OCI-LY3 (cell line): Measurements from ENCODE around the gene ABHD5.
"Not testable (repeated sequence)": the region's sequence is repeated elsewhere in the genome, so short reads cannot be mapped to it uniquely, and the experiment has no call there.

Experiments used
- H2AFZ ChIP-seq: fragments of 200-600, 300-600 bp; shearing (Covaris generic); 2 replicates; pipeline ENCODE4 v1.6.0; 2014; ENCODE audit warnings: antibody characterized with exemption, low read depth, low read length
- H3K27ac ChIP-seq: fragments of 200-600, 300-600 bp; sonication (generic); 2 replicates; pipeline ENCODE4 v1.5.1; 2014; ENCODE audit warnings: mild to moderate bottlenecking, low read length, moderate library complexity, mixed read lengths
- H3K27me3 ChIP-seq: fragments of 200-600, 300-600 bp; sonication (generic); 2 replicates; pipeline ENCODE4 v1.6.1; 2014; ENCODE audit warnings: low read depth, low read length, mixed read lengths
- H3K36me3 ChIP-seq: fragments of 200-600, 300-600 bp; sonication (generic); replicated peaks from 2 replicates; pipeline ENCODE3; 2014; ENCODE audit warnings: low read depth, low read length, mixed read lengths
- H3K4me1 ChIP-seq: fragments of 300-600, 200-600 bp; sonication (generic); 2 replicates; pipeline ENCODE4 v1.6.1; 2014; ENCODE audit warnings: low read length, mixed read lengths
- H3K4me2 ChIP-seq: fragments of 200-600, 300-600 bp; sonication (generic); 2 replicates; pipeline ENCODE4 v1.6.1; 2014; ENCODE audit warnings: low read length, mixed read lengths
- H3K4me3 ChIP-seq: fragments of 300-600, 200-600 bp; sonication (generic); 2 replicates; pipeline ENCODE4 v1.5.1; 2014; ENCODE audit warnings: antibody characterized with exemption, mild to moderate bottlenecking, low read length, moderate library complexity
- H3K79me2 ChIP-seq: fragments of 300-600, 200-600 bp; shearing (Covaris generic); 2 replicates; pipeline ENCODE4 v1.6.1; 2014; ENCODE audit warnings: mild to moderate bottlenecking, low read length, mixed read lengths
- H3K9ac ChIP-seq: fragments of 300-600, 200-600 bp; shearing (Covaris generic); 2 replicates; pipeline ENCODE4 v1.6.0; 2014; ENCODE audit warnings: mild to moderate bottlenecking, low read length, moderate library complexity
- H3K9me3 ChIP-seq: fragments of 200-600, 300-600 bp; shearing (Covaris generic); 2 replicates; pipeline ENCODE4 v1.6.1; 2014; ENCODE audit warnings: low read length, mixed read lengths; ENCODE audit not compliant: insufficient read depth
- H4K20me1 ChIP-seq: fragments of 200-600, 300-600 bp; sonication (generic); 2 replicates; pipeline ENCODE4 v1.6.1; 2016; ENCODE audit warnings: low read length, mixed read lengths; ENCODE audit not compliant: insufficient read depth
- EZH2phosphoT487 ChIP-seq: fragments of 200-600 bp; shearing (Covaris generic); IDR thresholded peaks from 2 replicates; pipeline ENCODE4 v1.6.1; 2018; ENCODE audit warnings: antibody characterized with exemption, mixed run types, low read depth
- TF ChIP-seq, protein P1 (sequence below): fragments of 200-600, 300-600 bp; sonication (generic); IDR thresholded peaks from 2 replicates; pipeline ENCODE4 v1.5.1; 2014; ENCODE audit warnings: antibody characterized with exemption, low read length, low read depth

Gene ABHD5

DNA sequence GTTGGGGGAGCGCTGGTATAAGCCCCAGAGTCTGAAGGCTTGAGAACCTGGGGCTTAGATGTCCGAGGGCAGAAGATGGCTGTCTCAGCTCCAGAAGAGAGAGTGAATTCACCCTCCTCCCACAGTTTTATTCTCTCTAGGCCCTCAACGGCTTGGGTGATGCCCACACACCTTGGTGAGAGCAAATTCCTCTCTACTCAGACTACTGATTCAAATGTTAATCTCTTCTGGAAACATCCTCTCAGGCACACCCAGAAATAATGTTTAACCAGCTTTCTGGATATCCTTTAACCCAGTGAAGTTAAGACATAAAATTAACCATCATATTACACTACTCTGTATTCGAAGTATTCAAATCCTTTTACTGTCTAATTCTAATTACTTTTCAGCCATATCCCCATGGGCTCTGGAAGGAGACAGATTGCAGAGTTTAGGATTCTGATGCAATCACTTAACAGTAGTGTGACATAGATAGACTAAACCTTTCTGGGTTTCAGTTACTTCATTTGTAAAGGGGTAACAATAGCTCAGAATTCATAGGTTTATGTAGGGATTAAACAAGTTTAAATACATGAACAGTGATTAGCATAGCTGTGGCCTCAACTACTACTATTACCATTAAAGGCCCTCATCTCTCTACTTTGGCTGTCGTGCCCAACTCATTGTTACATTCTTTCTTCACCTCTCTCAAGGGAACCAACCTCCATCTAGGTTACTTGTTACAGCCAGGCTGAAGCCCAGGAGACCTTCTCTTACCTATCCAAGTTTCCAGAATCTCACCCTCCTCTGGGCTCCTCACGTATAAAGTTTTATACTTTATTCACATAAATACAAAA lies 43.2 kb upstream of the ABHD5 start:
- Histone ChIP-seq H3K36me3 (no peaks in the 10 kb centered on the region), H3K4me3 (no peak overlapping the region), H3K27ac (no peak overlapping the region), H3K9me3 (no peaks in the 10 kb centered on the region), H3K9ac (no peak overlapping the region), H3K79me2 (no peaks in the 10 kb centered on the region), H2AFZ (no peak overlapping the region), H4K20me1 (no peaks in the 10 kb centered on the region), H3K4me2 (no peak overlapping the region), H3K4me1 (peaks cover 9% of the 10 kb centered on the region; the same call in 1 of the 2 replicates), H3K27me3 (peaks cover 9% of the 10 kb centered on the region)
- no peak for TF ChIP-seq EZH2phosphoT487
- TF ChIP-seq, protein P1, sequence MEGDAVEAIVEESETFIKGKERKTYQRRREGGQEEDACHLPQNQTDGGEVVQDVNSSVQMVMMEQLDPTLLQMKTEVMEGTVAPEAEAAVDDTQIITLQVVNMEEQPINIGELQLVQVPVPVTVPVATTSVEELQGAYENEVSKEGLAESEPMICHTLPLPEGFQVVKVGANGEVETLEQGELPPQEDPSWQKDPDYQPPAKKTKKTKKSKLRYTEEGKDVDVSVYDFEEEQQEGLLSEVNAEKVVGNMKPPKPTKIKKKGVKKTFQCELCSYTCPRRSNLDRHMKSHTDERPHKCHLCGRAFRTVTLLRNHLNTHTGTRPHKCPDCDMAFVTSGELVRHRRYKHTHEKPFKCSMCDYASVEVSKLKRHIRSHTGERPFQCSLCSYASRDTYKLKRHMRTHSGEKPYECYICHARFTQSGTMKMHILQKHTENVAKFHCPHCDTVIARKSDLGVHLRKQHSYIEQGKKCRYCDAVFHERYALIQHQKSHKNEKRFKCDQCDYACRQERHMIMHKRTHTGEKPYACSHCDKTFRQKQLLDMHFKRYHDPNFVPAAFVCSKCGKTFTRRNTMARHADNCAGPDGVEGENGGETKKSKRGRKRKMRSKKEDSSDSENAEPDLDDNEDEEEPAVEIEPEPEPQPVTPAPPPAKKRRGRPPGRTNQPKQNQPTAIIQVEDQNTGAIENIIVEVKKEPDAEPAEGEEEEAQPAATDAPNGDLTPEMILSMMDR, result no peak

DNA sequence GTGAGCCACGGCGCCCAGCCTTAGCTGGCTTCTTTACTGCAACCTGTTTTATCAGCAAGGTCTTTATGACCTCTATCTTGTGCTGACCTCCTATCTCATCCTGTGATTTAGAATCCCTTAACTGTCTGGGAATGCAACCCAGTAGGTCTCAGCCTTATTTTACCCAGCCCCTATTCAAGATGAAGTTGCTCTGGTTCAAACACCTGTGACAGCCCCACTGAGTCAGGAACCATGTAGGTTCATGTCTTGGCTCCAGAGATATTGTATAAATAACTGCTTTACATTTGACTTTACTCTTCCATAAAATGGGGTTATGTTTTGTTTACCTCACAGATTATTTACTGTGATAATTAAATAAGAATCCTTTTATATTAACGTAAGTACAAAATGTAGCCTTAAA lies 41.8 kb upstream of the ABHD5 start:
- Histone ChIP-seq H4K20me1 (no peaks in the 10 kb centered on the region), H3K36me3 (no peaks in the 10 kb centered on the region), H3K4me3 (peak overlapping the region; percentile 81), H3K4me1 (peaks cover 9% of the 10 kb centered on the region; the same call in 1 of the 2 replicates), H3K4me2 (peak overlapping the region; percentile 89), H3K9me3 (no peaks in the 10 kb centered on the region), H2AFZ (peak overlapping the region; percentile 91), H3K27me3 (peaks cover 9% of the 10 kb centered on the region), H3K27ac (no peak overlapping the region), H3K79me2 (no peaks in the 10 kb centered on the region), H3K9ac (peak overlapping the region; percentile 35; the same call in 1 of the 2 replicates)
- TF ChIP-seq, protein P1, result no peak
- no peak for TF ChIP-seq EZH2phosphoT487

DNA sequence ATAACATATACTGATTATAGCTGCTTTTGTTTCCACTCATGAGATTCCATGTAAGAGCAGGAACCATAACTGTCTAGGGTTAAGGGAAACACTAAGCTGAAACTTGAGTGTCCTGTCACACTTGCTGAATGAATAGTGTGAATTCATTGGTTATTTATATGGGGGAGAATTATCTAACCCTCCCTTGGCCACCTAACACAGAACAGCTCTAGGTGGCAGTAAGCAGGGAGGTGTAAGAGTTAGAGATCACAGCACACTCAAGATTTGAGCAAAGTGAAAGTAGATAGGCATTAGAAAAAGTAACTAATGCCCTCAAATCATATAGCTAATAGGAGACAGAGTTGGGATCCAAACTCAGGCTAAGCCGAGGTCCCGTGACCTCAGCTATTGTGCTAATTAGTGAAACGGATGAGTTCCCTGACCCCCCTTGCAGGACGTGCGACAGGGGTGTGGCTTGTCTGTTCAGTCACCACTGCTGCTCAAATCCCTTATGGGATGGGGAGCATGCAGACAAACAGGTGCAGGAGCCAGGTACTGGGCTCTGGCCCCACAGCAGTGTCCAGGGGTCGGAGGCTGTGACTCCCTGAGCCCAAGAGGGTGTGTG lies 41.3 kb upstream of the ABHD5 start:
- Histone ChIP-seq H2AFZ (peak overlapping the region; percentile 91), H3K27me3 (peaks cover 9% of the 10 kb centered on the region), H4K20me1 (no peaks in the 10 kb centered on the region), H3K9ac (peak overlapping the region; percentile 35), H3K4me3 (peak overlapping the region; percentile 81), H3K79me2 (no peaks in the 10 kb centered on the region), H3K9me3 (no peaks in the 10 kb centered on the region), H3K4me2 (peak overlapping the region; percentile 89), H3K27ac (no peak overlapping the region), H3K36me3 (no peaks in the 10 kb centered on the region), H3K4me1 (peaks cover 9% of the 10 kb centered on the region; the same call in 1 of the 2 replicates)
- no peak for TF ChIP-seq EZH2phosphoT487
- TF ChIP-seq, protein P1, result peak; percentile 54

DNA sequence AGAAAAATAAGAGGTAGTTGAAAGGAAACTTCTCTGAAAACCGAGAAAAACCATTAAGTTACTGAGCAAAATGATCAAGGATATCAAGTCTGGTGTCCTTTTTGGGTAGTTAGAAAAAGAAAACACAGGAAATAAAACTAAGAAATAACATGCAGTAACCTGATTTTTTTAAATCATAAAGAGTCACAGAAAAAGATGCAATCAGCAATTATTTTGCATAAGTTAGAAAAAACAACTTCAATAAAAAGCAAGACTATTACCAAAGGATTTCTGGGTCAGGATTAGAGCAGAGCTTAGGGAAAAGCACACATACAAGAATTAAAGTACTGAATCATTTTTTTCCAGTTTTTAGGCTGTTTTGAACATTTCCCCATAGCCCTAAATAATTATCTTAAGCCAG lies 40.4 kb upstream of the ABHD5 start:
- Histone ChIP-seq H3K79me2 (no peaks in the 10 kb centered on the region), H3K36me3 (no peaks in the 10 kb centered on the region), H3K9ac (0 out of 2 replicates have a peak overlapping the region, but pooled peaks have one; percentile 35), H3K4me1 (peaks cover 9% of the 10 kb centered on the region; the same call in 1 of the 2 replicates), H3K4me2 (peak overlapping the region; percentile 89), H3K9me3 (no peaks in the 10 kb centered on the region), H3K27ac (no peak overlapping the region), H4K20me1 (no peaks in the 10 kb centered on the region), H3K27me3 (peaks cover 9% of the 10 kb centered on the region), H3K4me3 (peak overlapping the region; percentile 81), H2AFZ (peak overlapping the region; percentile 91)
- TF ChIP-seq, protein P1, result no peak
- no peak for TF ChIP-seq EZH2phosphoT487

DNA sequence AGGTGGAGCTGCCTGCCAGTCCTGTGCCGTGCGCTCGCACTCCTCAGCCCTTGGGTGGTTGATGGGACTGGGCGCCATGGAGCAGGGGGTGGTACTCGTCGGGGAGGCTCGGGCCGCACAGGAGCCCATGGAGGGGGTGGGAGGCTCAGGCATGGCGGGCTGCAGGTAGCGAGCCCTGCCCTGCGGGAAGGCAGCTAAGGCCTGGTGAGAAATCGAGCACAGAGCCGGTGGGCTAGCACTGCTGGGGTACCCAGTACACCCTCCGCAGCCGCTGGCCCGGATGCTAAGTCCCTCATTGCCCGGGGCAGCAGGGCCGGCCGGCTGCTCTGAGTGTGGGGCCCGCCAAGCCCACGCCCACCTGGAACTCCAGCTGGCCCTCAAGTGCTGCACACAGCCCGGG lies 34.3 kb upstream of the ABHD5 start:
- H3K4me2 ChIP-seq, H3K36me3 ChIP-seq, H3K4me3 ChIP-seq, H3K9me3 ChIP-seq, H2AFZ ChIP-seq, H4K20me1 ChIP-seq, H3K27ac ChIP-seq, H3K9ac ChIP-seq, H3K79me2 ChIP-seq, H3K27me3 ChIP-seq, H3K4me1 ChIP-seq: not testable (repeated sequence)
